ENCODE results near the gene DLGAP4. TPM values are rescaled to one million over a fixed set of nuclear protein-coding genes. Genes with fewer than 3 reads are reported as not detected.

DLGAP4 gene
- total RNA-seq, 2 experiments from 2014 or later: 11.5 to 13.1 TPM

GRCh38 chr20:36320261-36320897 lies 14.2 kb downstream of the DLGAP4 start:
- peaks cover 5% of the 10 kb centered on the region for H3K27me3 Mint-ChIP-seq
- H3K9me3 Mint-ChIP-seq: peaks cover 10% of the 10 kb centered on the region
- intact Hi-C loops (cut with micrococcal nuclease): no loop called here
- no peak for TF ChIP-seq CTCF (IDR thresholded peaks at IDR 0.05)
- no peak overlapping the region for H3K27ac Mint-ChIP-seq
- H3K36me3 Mint-ChIP-seq (ENCODE audit: low read depth): no peaks in the 10 kb centered on the region
- CTCF ChIA-PET: no interaction called here
- no peak for DNase-seq
- no peak overlapping the region for H3K4me3 Mint-ChIP-seq
- no peaks in the 10 kb centered on the region for H3K4me1 Mint-ChIP-seq (ENCODE audit: low read depth)
- POLR2A ChIA-PET: no interaction called here
- no peak for ATAC-seq

GRCh38 chr20:36320898-36321695 lies 15.0 kb downstream of the DLGAP4 start:
- no peaks in the 10 kb centered on the region for H3K36me3 Mint-ChIP-seq (ENCODE audit: low read depth)
- no peak overlapping the region for H3K4me3 Mint-ChIP-seq
- peaks cover 13% of the 10 kb centered on the region for H3K9me3 Mint-ChIP-seq
- ChIA-PET CTCF (no interaction called here), POLR2A (no interaction called here)
- no peak for TF ChIP-seq CTCF (IDR thresholded peaks at IDR 0.05)
- ATAC-seq (no peak), DNase-seq (no peak)
- H3K4me1 Mint-ChIP-seq (ENCODE audit: low read depth): no peaks in the 10 kb centered on the region
- no peak overlapping the region for H3K27ac Mint-ChIP-seq
- intact Hi-C loops (cut with micrococcal nuclease): no loop called here
- peaks cover 4% of the 10 kb centered on the region for H3K27me3 Mint-ChIP-seq

GRCh38 chr20:36322131-36322530 lies 16.0 kb downstream of the DLGAP4 start:
- POLR2A ChIA-PET: no interaction called here
- Mint-ChIP-seq H3K4me1 (ENCODE audit: low read depth) (no peaks in the 10 kb centered on the region), H3K36me3 (ENCODE audit: low read depth) (no peaks in the 10 kb centered on the region), H3K27me3 (peaks cover 3% of the 10 kb centered on the region), H3K4me3 (no peak overlapping the region), H3K9me3 (peaks cover 15% of the 10 kb centered on the region), H3K27ac (no peak overlapping the region)
- CTCF ChIA-PET: interaction anchor here (1.1 kb wide), 1 partner anchor 117 kb away, joined by 4 read pairs; no protein-coding TSS in a partner anchor
- DNase-seq: no peak
- ATAC-seq: no peak
- intact Hi-C loops (cut with micrococcal nuclease): no loop called here
- no peak for TF ChIP-seq CTCF (IDR thresholded peaks at IDR 0.05)

- H3K9me3 Mint-ChIP-seq: peaks cover 8% of the 10 kb centered on the region
- DNase-seq (no peak), ATAC-seq (no peak)
- POLR2A ChIA-PET: no interaction called here
- H3K27me3 Mint-ChIP-seq: peaks cover 19% of the 10 kb centered on the region
- H3K36me3 Mint-ChIP-seq (ENCODE audit: low read depth): no peaks in the 10 kb centered on the region
- H3K4me1 Mint-ChIP-seq (ENCODE audit: low read depth): no peaks in the 10 kb centered on the region
- TF ChIP-seq CTCF (IDR thresholded peaks at IDR 0.05): no peak
- H3K27ac Mint-ChIP-seq: no peak overlapping the region
- intact Hi-C loops (cut with micrococcal nuclease): no loop called here
- CTCF ChIA-PET: no interaction called here
- no peak overlapping the region for H3K4me3 Mint-ChIP-seq
Measured at GRCh38 chr20:36330091-36330490, 24.0 kb downstream of the DLGAP4 start.

- CTCF ChIA-PET: interaction anchor here (1.0 kb wide), 1 partner anchor 109 kb away, joined by 3 read pairs; no protein-coding TSS in a partner anchor
Measured at GRCh38 chr20:36331209-36331608, 25.1 kb downstream of the DLGAP4 start.

More at GRCh38 chr20:36331209-36331608, 25.1 kb downstream of the DLGAP4 start:
- intact Hi-C loops (cut with micrococcal nuclease): no loop called here
- H3K9me3 Mint-ChIP-seq: peaks cover under 1% of the 10 kb centered on the region
- POLR2A ChIA-PET: no interaction called here
- H3K27me3 Mint-ChIP-seq: peaks cover 23% of the 10 kb centered on the region
- no peaks in the 10 kb centered on the region for H3K4me1 Mint-ChIP-seq (ENCODE audit: low read depth)
- no peaks in the 10 kb centered on the region for H3K36me3 Mint-ChIP-seq (ENCODE audit: low read depth)
- H3K4me3 Mint-ChIP-seq: no peak overlapping the region
- H3K27ac Mint-ChIP-seq: no peak overlapping the region
- ATAC-seq (no peak), DNase-seq (no peak)
- TF ChIP-seq CTCF (IDR thresholded peaks at IDR 0.05): no peak
